T-helper 1 cell treated with Interleukin-12 subunit alpha and Interleukin-12 subunit beta and Interleukin-4 antibody, amounts not matched to agents 30 ng/mL and 1 ng/mL, for 36 hours (primary cell): ENCODE data around the gene CD300E. TPM values are rescaled to one million over a fixed set of nuclear protein-coding genes. Genes with fewer than 3 reads are reported as not detected.
"Not testable (repeated sequence)": the region's sequence is repeated elsewhere in the genome, so short reads cannot be mapped to it uniquely, and the experiment has no call there.

Experiments
- intact Hi-C: fragments of 100-400 bp; cut with micrococcal nuclease; formaldehyde crosslinking; loops from one replicate; pipeline ENCODE4 v1.15.1; 2024
- total RNA-seq: library from RNA; stranded (reverse); gene quantifications from 2 replicates; pipeline ENCODE4 v1.2.3, GENCODE V29; 2022

The CD300E gene
- total RNA-seq, 1 donor from 2014 or later, result not detected

DNA sequence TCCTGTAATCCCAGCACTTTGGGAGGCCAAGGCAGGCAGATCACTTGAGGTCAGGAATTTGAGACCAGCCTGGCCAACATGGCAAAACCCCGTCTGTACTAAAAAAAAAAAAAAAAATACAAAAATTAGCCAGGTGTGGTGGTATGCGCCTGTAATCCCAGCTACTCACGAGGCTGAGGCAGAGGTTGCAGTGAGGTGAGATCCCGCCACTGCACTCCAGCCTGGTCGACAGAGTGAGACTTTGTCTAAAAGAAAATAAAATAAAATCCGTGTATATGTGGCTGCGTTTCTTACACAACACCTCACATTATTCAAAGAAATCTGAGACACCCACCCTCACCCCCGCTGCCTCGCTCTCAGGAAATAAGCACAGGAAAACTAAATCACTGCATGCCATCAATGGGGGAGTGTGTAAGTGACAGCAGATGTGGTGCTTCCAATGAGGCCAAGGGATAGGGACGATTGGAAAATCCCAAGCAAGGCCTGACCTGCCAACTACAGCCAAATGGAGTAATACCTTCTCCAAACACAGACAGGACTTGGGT, 13.1 kb upstream of the CD300E start:
- intact Hi-C loops, result not testable (repeated sequence)

DNA sequence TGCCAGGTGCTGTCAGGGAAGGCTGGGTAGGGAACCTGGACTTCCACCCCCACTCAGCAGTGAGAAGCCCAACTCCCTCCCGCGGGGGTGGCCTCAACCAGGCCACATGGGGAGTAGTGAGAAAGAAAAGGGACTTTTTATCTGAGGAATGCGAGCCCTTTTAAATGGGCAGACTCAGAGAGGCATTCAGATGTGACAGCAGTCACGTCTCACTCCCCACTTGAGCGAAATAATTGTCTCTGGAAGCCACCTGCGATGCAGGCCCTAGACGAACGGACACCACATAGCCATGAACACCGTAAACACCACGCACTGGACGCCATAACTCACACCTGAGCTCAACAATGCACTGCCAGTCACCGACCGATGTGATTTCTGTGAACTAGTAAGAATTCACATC, 11.9 kb upstream of the CD300E start:
- intact Hi-C loops, result no loop called here

- intact Hi-C loops, result no loop called here
Measured at GRCh38 chr17:74633326-74633725, 9.8 kb upstream of the CD300E start.

DNA sequence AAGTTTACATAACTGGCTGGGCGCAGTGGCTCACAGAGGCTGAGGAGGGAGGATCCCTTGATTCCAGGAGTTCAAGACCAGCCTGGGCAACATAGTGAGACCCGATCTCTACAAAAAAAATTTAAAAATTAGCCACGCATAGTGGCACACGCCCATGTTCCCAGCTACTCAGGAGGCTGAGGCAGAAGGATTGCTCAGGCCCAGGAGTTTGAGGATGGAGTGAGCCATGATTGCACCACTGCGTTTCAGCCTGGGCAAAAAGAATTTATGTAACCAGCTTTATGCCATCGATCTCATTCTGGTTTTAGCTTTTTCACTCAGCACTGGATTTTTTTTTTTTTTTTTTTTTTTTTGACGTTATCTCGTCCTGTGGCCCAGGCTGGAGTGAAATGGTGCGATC, 9.1 kb upstream of the CD300E start:
- intact Hi-C loops, result no loop called here

GRCh38 chr17:74631468-74632450, 8.2 kb upstream of the CD300E start:
- intact Hi-C loops, result no loop called here

- intact Hi-C loops, result not testable (repeated sequence)
Measured at GRCh38 chr17:74630251-74630650, 6.7 kb upstream of the CD300E start.

DNA sequence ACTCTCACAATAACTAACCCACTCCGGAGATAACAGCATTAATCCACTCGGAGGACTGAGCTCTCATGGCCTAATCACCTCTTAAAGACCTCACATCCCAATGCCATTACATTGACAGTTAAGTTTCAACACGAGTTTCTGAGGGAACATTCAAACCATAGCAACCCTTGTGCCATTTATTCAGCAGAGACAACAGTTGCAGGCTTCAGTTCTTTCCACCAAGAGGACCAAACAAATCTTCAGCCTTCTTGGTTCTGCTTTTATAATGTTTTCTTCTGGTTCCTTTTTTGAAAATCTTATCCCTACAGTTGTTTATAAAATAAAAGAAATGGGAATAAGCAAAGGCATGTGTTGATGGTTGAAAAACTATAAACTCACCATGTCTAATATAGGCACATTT, 2.1 kb upstream of the CD300E start:
- intact Hi-C loops, result no loop called here

DNA sequence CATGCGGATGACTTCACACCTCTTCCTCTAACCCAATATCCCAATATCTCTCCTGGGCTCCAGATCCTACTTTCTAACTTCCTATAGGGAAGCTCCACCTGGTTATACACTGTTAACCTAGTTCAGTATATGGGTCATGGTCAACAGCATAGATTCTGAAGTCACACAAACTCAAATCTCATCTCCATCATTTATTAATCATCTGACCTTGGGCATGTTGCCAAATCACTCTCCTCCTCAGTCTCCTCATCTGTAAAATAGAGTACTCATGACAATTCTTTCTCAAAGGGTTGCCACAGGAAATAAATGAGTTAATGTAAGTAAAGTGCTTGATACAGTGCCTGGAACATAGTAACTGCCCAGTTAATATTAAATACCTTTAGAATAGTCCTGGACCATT, 593 bp upstream of the CD300E start:
- intact Hi-C loops, result no loop called here

DNA sequence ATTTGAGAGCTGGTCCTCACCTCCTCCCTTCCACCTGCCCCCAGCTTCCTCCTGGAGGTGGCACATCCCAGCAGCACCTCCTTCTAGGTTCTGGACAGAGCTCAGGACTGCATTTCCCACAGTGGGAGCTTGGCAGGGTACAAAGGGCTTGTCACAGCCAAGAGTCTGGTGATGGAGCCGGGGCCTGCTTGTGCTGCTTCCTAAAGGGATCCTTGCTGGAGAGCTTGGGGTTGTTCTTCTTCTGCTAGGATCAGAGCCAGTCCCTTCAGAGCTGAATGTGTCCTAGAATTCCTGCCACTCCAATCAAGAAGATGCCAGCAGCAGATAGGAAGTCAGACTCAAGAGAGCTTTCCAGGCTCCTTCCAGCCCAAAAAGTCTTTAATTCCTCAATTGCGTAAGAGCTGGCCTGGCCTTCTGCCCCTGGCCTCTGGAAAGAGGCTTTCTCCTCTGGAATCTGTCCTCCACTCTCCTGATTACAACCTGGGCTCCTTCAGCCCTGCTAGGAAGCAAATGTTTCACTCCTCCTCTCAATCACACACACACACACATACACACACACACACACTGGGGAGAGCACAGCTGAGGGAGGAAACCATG, 4.4 kb downstream of the CD300E start:
- intact Hi-C loops, result no loop called here

DNA sequence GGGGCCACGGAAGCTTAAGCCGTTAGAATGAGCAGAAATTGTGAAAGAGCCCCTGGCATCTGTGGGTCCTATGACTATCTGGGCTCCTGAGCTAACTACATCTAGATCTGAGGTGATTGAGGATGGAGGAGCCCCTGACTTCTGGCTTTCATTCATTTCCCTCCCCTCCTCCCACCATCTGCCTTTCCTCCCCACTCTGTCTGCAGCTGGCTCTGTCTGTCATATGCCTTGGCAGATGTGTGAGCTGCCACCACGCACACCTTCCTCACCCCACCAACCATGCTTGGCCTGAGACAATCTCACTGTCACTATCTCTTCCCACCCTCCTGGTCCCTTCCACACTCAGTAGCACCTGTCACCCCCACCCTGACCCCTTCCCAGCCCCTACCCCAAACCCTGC, 5.1 kb downstream of the CD300E start:
- intact Hi-C loops, result no loop called here

DNA sequence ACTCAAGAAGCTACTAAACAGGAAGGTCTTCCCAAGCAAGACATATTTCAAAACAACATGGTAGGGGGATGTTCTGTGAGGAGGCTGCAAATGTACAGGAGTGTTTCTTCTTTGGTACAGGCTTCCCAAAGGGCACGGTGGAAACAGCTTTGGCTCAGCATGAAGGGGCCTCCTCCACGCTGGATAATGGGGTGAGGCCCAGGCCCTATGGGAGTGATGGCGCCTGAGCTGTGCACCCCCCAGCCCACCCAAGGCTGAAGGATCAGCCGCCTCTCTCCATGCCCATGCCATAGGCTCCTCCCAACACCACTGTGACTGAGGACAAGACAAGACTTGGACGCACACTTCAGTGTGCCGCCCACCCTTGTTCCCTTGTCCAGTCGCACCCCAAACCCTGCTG, 6.8 kb downstream of the CD300E start:
- intact Hi-C loops, result no loop called here

- intact Hi-C loops, result no loop called here
Measured at GRCh38 chr17:74612046-74612445, 11.5 kb downstream of the CD300E start.

GRCh38 chr17:74610108-74610507, 13.4 kb downstream of the CD300E start:
- intact Hi-C loops, result no loop called here

DNA sequence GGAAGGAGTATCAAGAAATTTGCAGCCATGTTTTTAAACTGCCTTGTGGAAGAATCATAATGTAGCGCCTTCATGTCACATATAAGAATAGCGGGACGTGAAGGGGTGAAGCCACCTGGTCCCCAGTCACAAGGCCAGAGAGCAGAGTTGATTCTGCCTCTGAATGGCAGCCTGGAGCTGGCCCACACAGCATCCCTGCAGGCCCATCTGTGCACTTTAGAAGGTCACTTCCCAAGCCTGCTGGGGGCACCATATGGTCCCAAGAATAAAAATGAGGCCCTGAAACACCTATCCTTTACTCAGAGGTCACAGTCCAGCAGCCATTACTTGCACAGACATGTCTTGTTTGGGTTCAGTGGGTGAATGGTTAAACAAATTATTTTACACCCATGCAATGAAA, 15.0 kb downstream of the CD300E start:
- intact Hi-C loops, result no loop called here

DNA sequence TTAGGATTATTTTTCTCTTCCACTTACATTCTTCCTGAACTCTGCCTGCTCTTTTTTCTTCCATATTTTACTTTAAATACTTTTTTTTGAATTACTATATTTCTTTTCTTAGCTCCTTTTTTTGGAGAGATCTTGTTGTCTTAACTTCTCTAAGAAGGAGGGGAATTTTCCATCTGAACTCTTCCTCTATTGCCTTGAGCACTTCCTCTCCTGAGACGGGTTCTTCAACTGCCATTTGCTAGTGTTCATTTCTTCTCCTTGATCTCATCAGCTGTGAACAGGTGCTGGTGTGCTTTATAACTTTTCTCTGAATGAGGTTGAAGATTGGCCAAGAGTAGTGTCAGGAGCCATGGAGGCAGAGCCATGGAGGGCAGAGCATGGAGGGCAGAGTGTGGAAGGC, 16.3 kb downstream of the CD300E start:
- intact Hi-C loops, result no loop called here

GRCh38 chr17:74606050-74606449, 17.5 kb downstream of the CD300E start:
- intact Hi-C loops, result no loop called here

DNA sequence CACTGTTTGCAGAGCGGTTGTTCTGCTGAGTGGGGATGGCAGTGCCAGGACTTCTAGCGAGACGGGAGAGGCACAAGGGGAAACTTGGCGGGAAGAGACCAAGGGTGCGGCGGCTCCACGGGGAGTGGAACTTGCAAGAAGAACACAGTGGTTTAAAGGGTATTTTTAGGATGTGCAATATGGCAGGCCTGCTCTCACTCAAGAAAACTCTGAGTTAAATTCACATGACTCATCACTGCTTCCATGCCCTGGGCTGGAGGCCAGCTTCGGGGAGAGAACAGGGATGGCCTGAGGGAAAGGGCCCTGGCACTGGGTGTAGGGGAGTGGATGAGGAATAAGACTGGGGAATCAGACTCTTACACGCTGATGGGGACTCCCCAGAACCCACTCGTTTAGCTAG, 18.2 kb downstream of the CD300E start:
- intact Hi-C loops, result no loop called here

DNA sequence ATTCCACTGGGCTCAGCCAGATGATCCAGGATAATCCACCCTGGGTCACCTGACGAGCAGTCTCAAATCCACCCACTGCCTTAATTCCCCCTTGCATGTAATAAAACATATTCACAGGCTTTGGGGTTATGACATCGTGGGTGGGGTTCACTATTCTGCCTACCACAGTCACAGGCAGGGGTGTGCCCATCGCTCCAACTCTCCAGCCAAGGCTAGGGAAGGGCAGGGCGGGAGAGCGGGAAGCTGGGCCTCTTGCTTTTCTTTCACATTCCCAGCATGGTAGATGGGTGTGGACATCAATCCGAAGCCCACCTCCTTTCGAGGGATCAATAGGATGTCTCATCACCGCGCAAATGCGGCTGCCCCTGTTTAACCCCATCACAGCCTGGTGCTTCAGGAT, 18.8 kb downstream of the CD300E start:
- intact Hi-C loops, result no loop called here

DNA sequence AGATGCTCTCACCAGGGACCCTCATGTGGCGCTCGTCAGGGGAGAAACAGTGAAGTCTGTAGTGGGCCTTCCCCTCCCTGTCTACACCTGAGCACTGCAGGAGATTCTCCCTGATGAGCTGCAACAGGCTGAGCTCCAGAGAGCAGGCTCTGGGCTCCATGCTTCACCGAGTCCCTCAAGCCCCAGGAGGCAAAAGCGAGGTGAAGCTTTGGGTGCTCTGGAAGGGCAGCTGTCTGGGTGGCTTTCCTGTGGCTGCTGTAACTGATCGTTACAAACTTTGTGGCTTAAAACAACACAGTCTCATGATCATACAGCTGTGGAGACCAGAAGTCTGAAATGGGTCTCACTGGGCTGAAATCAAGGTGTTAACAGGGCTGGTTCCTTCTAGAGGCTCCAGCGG, 19.3 kb downstream of the CD300E start:
- intact Hi-C loops, result no loop called here

DNA sequence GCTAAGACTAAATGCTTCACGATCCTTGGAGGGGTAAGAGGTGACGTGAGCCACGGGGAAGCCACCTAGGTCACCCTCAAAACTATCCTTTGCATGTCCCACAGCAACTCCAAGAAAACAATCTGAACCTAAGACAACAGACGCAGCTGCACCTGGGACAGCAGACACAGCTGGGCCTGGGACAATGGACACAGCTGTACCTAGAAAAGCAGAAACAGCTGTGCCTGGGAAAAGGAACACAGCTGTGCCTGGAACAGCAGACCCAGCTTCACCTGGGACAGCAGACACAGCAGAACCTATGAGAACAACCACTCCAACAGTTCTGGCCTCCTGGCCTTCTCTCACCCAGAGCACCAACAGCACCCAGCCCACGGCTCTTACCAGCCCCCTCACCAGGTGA, 19.8 kb downstream of the CD300E start:
- intact Hi-C loops, result no loop called here

DNA sequence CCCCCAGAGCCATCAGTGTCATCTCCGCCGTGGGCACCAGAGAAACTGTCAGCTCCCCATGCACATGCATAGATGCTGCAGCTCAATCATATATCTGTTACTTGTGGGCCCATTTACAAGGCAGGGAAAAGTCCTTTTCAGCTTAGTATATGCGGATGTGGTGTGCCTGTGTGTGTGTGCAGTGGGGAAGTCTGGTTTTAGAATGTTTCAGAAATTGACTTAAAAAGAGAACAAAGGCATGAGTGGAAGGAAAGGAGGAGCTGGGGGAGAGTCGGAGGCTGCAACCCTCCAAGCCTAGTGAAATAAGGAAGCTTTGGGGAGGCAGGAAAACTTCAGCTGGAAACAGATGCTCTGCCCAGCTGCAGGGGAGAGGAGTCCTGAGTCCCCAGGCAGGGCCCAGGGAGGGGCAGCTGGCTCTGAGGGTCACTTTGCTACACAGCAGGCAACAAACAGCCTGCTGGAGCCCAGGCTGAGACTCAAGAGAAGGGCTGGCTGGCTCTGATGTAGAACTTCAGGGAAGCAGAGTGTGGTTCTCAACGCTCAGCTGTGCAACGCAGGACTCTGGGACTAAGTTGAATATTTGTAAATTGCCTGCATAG, 20.4 kb downstream of the CD300E start:
- intact Hi-C loops, result no loop called here

DNA sequence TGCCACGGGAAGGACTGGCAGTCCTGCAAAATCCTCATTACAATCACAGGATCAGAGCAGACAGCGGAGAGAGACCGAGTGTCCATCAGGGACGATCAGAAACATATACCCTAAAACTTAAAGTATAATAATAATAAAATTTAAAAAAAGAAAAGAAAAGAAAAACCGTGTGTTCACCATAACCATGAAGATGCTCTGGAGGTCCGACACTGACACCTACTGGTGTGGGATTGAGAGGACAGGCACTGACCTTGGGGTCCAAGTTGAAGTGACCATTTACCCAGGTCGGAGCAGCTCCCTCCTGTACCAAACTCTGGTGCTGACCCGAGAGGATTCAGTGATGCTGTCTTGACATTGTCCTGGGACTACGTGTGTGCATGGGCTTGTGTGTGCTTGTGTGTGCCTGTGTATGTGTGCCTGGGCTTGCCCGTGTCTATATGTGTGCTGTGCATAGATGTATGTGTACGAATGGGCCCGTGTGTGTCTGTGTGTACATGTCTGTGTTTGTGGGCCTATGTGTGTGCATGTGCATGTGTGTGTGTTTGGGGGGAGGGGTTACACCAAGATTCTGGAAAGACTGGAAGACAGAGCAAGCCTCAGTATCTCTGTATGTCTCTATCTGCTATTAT, 21.5 kb downstream of the CD300E start:
- intact Hi-C loops, result loop anchor here (1.0 kb wide), 1 partner anchor 109 kb away; no protein-coding TSS in a partner anchor
